ENCODE results near the gene C1orf226.
"Not testable (repeated sequence)": the region's sequence is repeated elsewhere in the genome, so short reads cannot be mapped to it uniquely, and the experiment has no call there.

The C1orf226 gene

GRCh38 chr1:162416909-162417308 is 35.4 kb downstream of the C1orf226 start:
- DNase-seq: no peak

GRCh38 chr1:162417650-162418049 is 36.1 kb downstream of the C1orf226 start:
- DNase-seq: no peak

GRCh38 chr1:162418584-162418983 is 37.1 kb downstream of the C1orf226 start:
- DNase-seq: not testable (repeated sequence)

- DNase-seq: not testable (repeated sequence)
Observed at GRCh38 chr1:162419450-162419931, 38.0 kb downstream of the C1orf226 start.

- DNase-seq: no peak
Observed at GRCh38 chr1:162420120-162420519, 38.6 kb downstream of the C1orf226 start.

- DNase-seq: no peak
Observed at GRCh38 chr1:162421258-162422164, 40.0 kb downstream of the C1orf226 start.

GRCh38 chr1:162422662-162423375 is 41.3 kb downstream of the C1orf226 start:
- no peak for DNase-seq

- DNase-seq: no peak
Observed at GRCh38 chr1:162430583-162430982, 49.1 kb downstream of the C1orf226 start.

- DNase-seq: not testable (repeated sequence)
Observed at GRCh38 chr1:162432977-162433713, 51.6 kb downstream of the C1orf226 start.

All from activated CD4-positive, alpha-beta T cell treated with anti-CD3 and anti-CD28 coated beads for 4 hours (primary cell).